SK-N-MC (cell line): Measurements from ENCODE around the gene ZNF831.

Experiments
- DNase-seq: peaks from one replicate; pipeline ENCODE4 v3.0.0-alpha.2; 2011; ENCODE audit warnings: low read depth, low spot score
- H3K27ac ChIP-seq: fragments of 200-600 bp; sonication (generic); 2 replicates; pipeline ENCODE4 v1.5.1; 2016; ENCODE audit warnings: mixed run types
- H3K36me3 ChIP-seq: fragments of 200-600 bp; sonication (generic); 2 replicates; pipeline ENCODE4 v1.6.1; 2017; ENCODE audit warnings: antibody characterized with exemption, low read length, mixed read lengths; ENCODE audit not compliant: insufficient read depth
- H3K4me3 ChIP-seq: fragments of 200-600 bp; sonication (generic); 2 replicates; pipeline ENCODE4 v1.5.1; 2016
- H3K9ac ChIP-seq: fragments of 200-600 bp; sonication (generic); 2 replicates; pipeline ENCODE4 v1.8.0; 2017; ENCODE audit warnings: mixed run types, mixed read lengths; ENCODE audit not compliant: insufficient read length
- H3K9me3 ChIP-seq: fragments of 200-600 bp; sonication (generic); 2 replicates; pipeline ENCODE4 v1.6.1; 2017; ENCODE audit warnings: low read depth, mild to moderate bottlenecking, antibody characterized with exemption, low read length, moderate library complexity, mixed read lengths
- EZH2 ChIP-seq: fragments of 200-600 bp; sonication (generic); IDR thresholded peaks from one replicate; pipeline ENCODE4 v1.6.1; 2017; ENCODE audit warnings: antibody characterized with exemption
- FOXP2 ChIP-seq: optimal IDR thresholded peaks from 2 replicates; pipeline ENCODE3; 2011; ENCODE audit warnings: mild to moderate bottlenecking, moderate library complexity; ENCODE audit not compliant: insufficient read depth; ENCODE audit errors: extremely low read length, control extremely low read depth
- POLR2AphosphoS5 ChIP-seq: IDR thresholded peaks from 2 replicates; pipeline ENCODE4 v1.6.1; 2012; ENCODE audit warnings: mild to moderate bottlenecking, low read depth, low read length, borderline replicate concordance

ZNF831 gene

DNA sequence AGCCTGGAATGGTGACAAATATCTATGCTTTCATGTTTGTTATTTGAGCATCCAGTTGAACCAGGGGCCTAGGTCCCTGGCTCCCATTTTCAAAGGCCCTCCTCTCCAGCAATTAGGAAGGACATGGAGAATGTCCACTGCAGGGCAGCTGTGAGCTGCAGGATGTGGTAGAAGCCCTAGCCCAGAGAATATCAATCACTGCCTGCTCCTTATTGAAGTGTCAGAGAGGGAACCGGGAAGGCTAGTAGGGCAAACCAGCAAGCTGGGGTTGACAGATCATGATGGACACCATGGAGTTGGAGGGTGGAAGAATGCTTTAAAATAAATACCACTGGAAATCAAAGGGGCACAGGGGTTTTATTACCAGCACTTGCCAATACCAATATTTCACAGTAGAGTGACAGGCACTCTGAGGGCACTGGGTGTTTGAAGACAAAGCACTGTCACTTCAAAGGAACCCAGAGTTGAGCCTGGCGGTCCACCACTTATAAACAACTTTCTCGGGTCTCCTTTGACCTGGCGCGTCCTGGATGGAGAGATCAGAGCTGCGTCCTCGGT, 47.7 kb downstream of the ZNF831 start:
- H3K27ac ChIP-seq, result no peak overlapping the region
- H3K36me3 ChIP-seq, result no peaks in the 10 kb centered on the region
- TF ChIP-seq FOXP2 (no peak), POLR2AphosphoS5 (no peak), EZH2 (no peak)
- no peak overlapping the region for H3K9ac ChIP-seq
- no peaks in the 10 kb centered on the region for H3K9me3 ChIP-seq
- H3K4me3 ChIP-seq, result no peak overlapping the region
- DNase-seq, result no peak

DNA sequence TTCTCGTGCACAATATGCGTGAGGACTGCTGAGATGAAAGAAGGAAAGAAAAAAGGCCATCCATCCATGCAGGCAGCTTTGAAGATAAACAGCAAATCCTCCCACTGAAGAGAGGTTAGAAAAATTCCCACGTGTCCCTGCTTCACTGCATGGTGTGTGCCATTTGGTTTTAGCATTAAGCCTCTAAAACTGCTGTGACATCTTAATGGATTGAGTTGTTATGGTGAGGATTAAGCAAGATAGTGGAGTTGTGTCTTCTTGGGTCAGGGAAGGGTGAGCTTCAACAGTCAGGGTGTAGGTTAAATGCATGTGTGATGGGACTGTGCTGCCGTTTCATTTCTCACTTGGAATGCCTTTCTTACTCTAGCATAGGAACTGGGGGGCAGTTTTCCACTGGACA, 50.5 kb downstream of the ZNF831 start:
- Histone ChIP-seq H3K27ac (no peak overlapping the region), H3K4me3 (no peak overlapping the region), H3K9ac (no peak overlapping the region), H3K9me3 (no peaks in the 10 kb centered on the region), H3K36me3 (no peaks in the 10 kb centered on the region)
- TF ChIP-seq POLR2AphosphoS5 (no peak), EZH2 (no peak), FOXP2 (no peak)
- no peak for DNase-seq

DNA sequence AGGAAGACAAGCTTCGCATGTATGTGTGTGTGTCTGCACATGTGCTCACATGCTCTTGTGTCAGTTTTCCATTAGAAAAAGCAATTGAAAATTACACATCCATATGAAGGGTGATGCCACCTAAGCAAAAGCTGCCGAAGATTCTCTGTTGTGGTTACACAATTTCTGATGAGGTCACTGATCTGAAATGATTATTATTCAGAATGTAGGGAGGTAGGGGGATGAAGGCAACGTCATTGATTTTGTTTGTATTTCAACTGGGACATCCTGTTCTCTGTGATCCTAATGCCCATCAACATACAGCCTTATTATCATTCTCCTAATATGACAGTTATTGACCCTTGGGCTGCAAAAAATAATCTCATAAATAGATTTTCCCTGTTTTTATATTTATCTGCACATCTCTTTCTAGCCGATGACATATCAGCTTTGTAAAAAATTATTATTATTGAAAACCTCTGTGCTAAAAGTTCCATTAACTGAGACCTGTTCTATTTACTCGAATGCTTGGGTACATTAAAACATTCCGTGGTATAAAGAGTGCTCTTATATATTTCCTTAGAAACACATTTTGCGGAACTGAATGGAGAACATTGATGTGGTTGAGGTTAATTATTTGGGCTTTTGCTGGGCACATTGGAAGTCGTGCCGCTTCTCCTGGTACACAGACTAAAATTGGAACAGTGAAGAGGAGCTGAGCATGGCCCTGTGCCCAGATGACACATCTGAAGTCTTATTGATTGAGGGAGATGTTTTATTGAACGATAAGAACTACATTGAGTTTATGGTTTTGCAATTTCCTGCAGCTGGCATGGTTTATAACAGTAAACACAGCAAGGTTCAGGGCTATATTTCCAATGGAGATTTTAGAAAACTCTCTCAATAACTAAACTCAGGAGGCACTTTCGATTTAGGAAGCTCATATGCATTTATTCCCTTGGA, 51.3 kb downstream of the ZNF831 start:
- H3K4me3 ChIP-seq, result no peak overlapping the region
- no peaks in the 10 kb centered on the region for H3K36me3 ChIP-seq
- DNase-seq, result no peak
- TF ChIP-seq EZH2, result no peak
- no peak for TF ChIP-seq FOXP2
- no peak for TF ChIP-seq POLR2AphosphoS5
- no peaks in the 10 kb centered on the region for H3K9me3 ChIP-seq
- H3K9ac ChIP-seq, result no peak overlapping the region
- H3K27ac ChIP-seq, result no peak overlapping the region

DNA sequence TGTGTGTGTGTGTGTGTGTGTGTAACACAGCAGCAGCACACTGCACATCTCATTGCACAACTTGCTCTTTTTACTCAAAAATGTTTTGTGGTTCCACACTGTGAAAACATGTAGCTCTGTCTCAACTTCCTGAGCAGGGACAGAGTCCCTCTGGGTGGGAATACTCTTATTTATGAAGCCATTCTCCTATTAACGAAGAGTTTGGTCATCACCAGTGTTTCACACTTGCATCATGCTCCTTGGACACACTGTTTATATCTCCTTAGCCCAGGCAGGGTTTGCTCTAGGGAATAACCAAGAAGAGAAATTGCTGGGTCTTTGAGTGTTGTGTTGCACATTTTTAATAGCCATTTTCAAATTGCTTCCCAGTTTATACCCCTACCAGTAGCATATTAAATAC, 53.6 kb downstream of the ZNF831 start:
- H3K9me3 ChIP-seq, result no peaks in the 10 kb centered on the region
- TF ChIP-seq EZH2 (no peak), POLR2AphosphoS5 (no peak), FOXP2 (no peak)

DNA sequence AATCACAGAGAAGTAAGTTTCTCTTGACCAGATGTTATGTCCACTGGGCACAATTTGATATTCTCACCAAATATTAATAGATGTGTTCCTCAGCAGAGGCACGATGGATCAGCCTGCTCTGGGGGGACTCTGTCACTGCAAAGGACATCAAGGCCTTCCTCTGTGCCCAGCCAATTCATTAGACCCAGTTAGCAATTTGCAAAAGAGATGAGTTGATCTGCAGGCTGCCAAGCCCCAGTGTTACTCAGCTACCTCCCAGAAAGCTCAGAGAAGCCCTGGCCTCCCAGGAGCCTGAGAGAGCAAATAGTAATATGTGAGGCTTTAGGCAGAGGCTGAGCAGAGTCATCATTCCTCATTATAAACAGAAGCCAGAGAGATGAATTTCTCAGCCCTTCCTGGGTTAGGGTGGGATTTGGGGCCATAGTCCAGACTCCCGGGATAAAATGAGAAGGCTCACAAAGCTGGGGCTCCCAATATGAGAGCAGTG, 54.2 kb downstream of the ZNF831 start:
- Histone ChIP-seq H3K9ac (no peak overlapping the region), H3K27ac (no peak overlapping the region), H3K4me3 (no peak overlapping the region), H3K36me3 (no peaks in the 10 kb centered on the region), H3K9me3 (no peaks in the 10 kb centered on the region)
- DNase-seq, result no peak
- TF ChIP-seq POLR2AphosphoS5, result no peak

More for the DNA sequence above, 53.6 kb downstream of the ZNF831 start:
- H3K36me3 ChIP-seq, result no peaks in the 10 kb centered on the region
- no peak overlapping the region for H3K9ac ChIP-seq
- DNase-seq, result no peak
- H3K27ac ChIP-seq, result no peak overlapping the region
- H3K4me3 ChIP-seq, result no peak overlapping the region

DNA sequence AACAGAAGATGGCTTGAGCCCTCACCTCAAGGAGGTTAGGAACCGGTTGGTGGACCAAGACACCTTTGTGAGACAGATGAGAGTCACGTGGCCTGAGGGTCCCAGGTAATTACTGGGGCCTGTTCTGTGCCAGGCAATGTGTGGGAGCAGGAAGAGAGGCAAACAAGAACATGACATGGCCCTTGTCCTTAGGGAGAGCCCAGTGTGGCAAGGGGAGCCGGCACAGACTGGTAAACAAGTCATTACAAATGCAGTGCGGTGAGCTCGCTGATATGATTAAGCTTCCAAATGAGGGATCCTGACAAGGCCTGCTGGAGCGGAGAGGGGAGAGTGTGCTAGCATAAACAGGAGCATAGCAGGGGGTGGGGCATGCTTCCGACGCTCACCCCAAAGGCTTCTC, 55.6 kb downstream of the ZNF831 start:
- H3K27ac ChIP-seq, result no peak overlapping the region
- H3K36me3 ChIP-seq, result no peaks in the 10 kb centered on the region
- no peak overlapping the region for H3K4me3 ChIP-seq
- H3K9me3 ChIP-seq, result no peaks in the 10 kb centered on the region
- TF ChIP-seq FOXP2 (no peak), EZH2 (no peak), POLR2AphosphoS5 (no peak)
- H3K9ac ChIP-seq, result no peak overlapping the region
- no peak for DNase-seq

DNA sequence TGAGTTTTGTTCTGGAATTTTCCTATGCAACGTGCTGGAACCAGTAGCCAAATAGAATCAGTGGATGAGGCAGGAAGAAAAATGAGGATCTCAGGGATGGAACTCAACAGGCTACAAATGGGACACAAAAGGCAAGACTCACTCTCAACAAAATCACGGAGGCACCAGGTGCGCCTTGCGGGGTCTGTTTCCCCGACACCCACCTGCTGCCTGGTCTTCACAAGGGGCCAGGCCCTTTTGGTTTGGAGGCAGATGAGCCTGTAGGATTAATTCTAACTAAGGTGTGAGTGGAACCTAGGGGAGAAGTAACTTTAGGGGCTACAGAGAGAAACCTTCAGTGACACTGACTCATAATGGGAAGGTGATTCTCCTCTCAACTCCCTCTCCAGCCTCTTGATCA, 56.5 kb downstream of the ZNF831 start:
- H3K36me3 ChIP-seq, result no peaks in the 10 kb centered on the region
- H3K9ac ChIP-seq, result no peak overlapping the region
- no peak overlapping the region for H3K27ac ChIP-seq
- no peak overlapping the region for H3K4me3 ChIP-seq
- DNase-seq, result no peak
- no peak for TF ChIP-seq EZH2
- TF ChIP-seq POLR2AphosphoS5, result no peak
- no peak for TF ChIP-seq FOXP2
- no peaks in the 10 kb centered on the region for H3K9me3 ChIP-seq

DNA sequence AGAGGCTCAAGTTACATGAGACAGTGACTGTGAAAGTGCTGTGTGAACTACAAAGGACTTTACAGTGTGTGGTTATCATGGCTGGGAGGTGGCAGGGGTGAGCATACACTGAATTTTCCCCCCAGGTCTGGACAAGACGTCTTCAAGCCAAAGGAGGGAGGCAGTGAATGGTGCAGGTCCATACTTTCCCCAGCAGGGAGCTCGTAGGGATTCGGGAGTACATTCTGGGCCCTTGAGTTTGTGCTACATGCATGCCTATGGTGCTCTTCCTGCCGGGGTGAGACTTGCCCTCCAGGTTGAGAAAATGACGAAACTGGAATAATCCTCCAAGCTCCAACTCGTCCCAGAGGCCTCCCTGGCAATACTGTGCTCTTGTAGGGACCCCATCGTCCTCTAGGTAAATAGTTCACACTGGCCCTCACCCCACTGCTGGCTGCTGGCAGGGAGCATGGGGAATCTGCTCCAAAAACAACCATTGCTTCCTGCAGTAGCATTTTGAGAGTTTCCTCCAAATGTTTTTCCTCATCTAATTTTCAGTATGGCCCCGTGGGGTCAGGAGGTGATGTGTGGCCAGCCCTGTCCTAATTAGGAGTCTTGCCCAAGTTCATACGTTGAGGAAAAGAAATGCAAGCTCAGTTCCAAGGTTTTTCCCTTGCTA, 57.6 kb downstream of the ZNF831 start:
- Histone ChIP-seq H3K27ac (no peak overlapping the region), H3K4me3 (peak overlapping the region; percentile 81), H3K36me3 (no peaks in the 10 kb centered on the region), H3K9me3 (no peaks in the 10 kb centered on the region), H3K9ac (no peak overlapping the region)
- no peak for DNase-seq
- TF ChIP-seq FOXP2 (no peak), EZH2 (no peak), POLR2AphosphoS5 (no peak)
